Ishikawa (cell line): ENCODE results near the gene KRT33A.

ENCODE experiments used
- CREB1 ChIP-seq: IDR thresholded peaks from 2 replicates; pipeline ENCODE4 v1.6.1; 2012; ENCODE audit warnings: low read depth
- YY1 ChIP-seq: IDR thresholded peaks from 2 replicates; pipeline ENCODE4 v1.6.1; 2012; ENCODE audit warnings: low read depth
- ZBTB7A ChIP-seq: IDR thresholded peaks from 2 replicates; pipeline ENCODE4 v1.6.1; 2012; ENCODE audit warnings: low read depth

DNA sequence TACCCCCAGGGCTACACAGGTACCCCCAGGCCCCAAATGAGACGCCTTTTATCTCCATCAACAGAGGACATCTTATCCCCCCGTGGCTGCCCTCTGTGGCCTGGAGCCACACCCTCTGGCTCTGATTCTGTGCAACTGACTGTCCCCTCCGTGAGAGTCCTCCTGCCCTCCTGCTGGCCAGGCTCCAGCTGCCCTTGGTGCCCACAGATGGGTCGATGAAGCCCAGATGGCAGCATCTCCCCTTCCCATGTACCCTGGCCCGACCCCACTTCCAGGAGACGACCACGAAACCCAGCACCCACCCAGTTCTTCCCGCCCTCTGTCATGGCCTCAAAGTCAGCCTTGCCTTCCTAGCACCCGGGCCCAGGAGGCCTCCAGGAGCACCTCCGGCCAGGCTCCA lies 25.5 kb downstream of the KRT33A start:
- TF ChIP-seq ZBTB7A, result no peak
- TF ChIP-seq YY1, result no peak
- no peak for TF ChIP-seq CREB1
